C1 segment of cervical spinal cord (tissue), 14 donors: Measurements from ENCODE around the gene OSTC.
"Not testable (repeated sequence)": the region's sequence is repeated elsewhere in the genome, so short reads cannot be mapped to it uniquely, and the experiment has no call there.

Experiments used
- DNase-seq, 14 donors: peaks; one replicate each; lab custom pipeline; 2025; lab: John Stamatoyannopoulos, UW

Gene OSTC

GRCh38 chr4:108646706-108647105 is 3.7 kb upstream of the OSTC start:
- DNase-seq: no peak

- DNase-seq: no peak
Measured at GRCh38 chr4:108649863-108650211, 562 bp upstream of the OSTC start.

GRCh38 chr4:108651014-108651791 is 804 bp downstream of the OSTC start:
- peak in 1 of 14 donors; percentile 24 for DNase-seq

DNA sequence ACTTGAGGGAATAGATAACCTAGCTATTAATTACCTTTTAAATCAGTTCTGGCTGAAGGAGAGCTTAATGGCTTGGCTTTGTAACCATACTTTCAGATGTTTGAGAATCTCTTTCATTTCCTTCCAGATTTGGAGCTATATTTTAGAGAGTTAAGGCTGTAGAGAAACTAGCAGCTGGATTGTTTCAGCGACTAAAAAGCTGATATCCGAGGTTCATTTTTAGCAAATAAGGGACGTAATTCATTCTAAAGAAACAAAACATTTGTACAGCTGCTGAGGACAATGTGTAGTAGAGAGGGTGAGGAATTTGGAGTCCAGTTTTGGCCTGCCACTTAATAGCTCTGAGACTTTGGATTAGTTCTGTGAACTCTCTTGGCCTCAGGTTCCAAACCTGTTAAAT is 12.2 kb downstream of the OSTC start:
- no peak for DNase-seq

GRCh38 chr4:108674356-108674977 is 24.1 kb downstream of the OSTC start:
- no peak for DNase-seq

- DNase-seq: no peak
Measured at GRCh38 chr4:108681321-108681809, 31.0 kb downstream of the OSTC start.

DNA sequence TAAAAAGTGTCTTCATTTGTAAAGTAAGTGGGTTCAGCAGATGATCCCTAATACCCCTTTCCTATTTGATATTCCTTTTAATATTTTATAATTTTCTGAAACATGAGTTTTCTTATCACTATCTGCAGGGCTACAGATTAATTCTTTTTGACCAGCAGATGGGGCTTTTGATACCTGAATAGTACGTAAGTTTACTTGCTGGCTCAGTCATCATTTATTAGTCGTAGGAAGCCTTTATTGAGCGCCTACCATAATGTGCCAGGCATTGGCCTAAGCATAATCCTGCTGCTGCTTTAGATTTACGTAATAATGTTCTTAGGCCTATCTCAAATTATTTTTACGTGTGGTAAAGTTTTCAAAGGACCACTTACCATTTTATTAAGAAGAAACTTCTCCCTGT is 33.1 kb downstream of the OSTC start:
- no peak for DNase-seq

- no peak for DNase-seq
Measured at GRCh38 chr4:108685036-108685686, 34.8 kb downstream of the OSTC start.

DNA sequence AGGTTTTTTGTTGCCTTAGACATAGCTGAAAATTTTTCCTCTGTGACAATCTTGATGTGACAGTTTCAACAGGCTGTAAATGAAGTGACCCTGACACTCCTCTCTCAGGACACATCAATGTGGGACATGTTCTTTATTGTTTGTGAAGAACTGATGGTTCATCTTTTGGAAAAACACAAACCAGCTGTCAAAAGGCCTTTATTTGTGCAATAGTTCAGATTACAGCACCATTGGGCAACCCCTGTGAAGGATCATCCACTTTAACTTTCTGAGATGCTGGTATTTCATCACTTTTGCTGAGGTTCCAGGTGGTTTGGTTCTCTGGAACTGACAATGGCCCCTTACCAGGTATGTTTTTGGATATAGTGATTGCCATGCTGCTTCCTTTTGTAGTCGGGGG is 40.3 kb downstream of the OSTC start:
- no peak for DNase-seq

DNA sequence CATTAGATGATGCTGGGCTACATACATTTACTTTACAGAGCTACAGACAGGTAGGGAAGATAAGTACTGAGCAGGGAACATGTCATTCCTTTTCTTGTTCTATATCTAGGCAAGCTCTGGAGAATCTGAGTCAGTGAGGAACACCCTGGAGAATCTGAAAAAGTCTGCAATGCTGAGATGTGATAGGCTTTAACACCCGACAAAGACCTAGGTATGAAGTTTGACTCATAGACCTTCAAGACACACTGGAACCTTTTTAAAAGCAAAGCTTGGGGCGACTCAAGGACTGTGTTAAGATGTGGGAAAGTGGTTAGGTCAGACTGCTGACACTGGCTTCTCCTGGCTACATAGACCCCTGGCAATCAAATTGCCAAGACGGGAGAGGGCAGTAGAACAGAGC is 42.8 kb downstream of the OSTC start:
- DNase-seq: no peak

GRCh38 chr4:108693819-108694218 is 43.4 kb downstream of the OSTC start:
- DNase-seq: no peak

DNA sequence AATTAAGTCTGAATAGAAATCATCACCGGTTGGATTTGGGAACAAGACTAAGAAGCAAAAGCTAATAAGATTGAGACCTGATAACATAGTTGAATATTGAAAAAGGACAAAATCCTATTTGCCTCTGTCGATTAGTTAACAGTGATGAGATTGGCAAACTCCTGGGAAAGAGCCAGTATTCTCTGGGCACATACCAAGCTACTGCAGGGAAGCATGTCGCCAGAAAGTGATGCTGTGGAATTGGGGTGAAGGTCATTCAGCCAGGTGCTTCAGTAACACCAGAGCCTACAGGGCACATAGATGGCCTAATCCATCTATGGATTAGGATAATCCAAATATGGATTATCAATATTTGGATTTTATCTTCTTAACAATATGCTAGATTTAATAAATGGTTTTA is 44.0 kb downstream of the OSTC start:
- DNase-seq: no peak

DNA sequence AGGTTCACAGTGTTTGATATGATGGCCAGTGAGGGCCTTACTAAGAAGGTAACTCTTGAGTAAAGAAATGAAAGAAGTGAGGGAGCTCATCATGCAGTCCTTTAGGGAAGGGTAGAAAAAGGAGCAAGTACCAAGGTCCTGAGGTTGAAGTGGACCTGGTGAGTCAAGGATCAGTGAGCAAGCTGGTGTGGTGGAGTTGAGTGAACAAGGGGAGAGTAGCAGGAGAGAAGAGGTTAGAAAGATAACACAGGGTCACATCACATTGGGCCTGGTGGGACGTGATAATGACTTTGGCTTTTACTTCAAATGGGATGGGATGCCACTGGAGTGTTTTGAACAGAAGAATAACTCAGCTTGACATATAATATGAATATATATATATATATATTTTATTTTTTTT is 44.7 kb downstream of the OSTC start:
- no peak for DNase-seq

- no peak for DNase-seq
Measured at GRCh38 chr4:108696160-108696559, 45.8 kb downstream of the OSTC start.

DNA sequence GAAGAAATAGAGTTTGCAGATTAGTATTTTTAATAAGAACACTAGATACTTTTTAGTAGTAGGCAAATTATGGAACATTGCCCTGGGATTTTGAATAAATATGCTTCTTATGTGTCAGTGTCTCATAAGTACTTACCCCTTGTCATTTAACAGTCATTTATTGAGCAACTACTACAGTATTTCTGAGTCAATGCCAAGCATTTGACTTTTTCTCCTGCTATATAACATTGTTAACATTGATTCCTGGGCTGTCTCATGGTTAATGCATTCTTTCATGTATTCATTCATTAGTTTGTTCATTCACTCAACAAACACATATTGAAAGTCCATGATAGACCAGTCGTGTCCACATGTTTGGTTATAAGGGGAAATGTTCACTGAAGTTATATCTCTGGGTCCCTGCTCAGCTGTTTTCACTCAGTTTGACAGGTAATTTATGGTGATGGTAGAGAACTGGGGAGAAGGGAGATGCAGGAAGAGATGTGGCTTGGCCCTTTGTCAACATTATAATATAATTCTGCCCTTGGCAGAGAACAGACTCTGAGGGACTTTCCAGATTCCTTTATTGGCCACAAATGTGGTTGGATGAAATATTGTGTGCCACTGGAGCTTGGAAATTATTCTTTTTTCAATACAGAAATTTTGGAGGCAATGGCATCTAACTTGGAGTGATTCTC is 49.8 kb downstream of the OSTC start:
- DNase-seq: no peak

- DNase-seq: no peak
Measured at GRCh38 chr4:108702960-108703359, 52.6 kb downstream of the OSTC start.

DNA sequence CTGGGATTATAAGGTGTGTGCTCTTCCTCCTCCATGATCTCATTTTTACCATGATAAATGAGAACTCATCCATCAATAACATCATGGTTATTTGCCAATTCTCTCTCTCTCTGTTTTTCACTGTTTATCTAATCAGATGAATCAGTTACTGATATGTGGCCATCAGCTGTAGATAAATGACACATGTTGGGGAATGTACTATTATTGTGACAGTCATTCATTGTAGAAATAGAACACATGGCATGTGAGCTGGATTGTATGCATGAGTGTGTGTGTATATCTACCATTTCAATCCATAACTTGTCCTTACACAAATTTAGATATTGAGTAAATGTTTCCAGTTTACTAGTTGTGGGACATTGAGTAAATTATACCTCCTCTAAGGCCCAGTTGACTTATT is 53.0 kb downstream of the OSTC start:
- DNase-seq: no peak

GRCh38 chr4:108703966-108704365 is 53.6 kb downstream of the OSTC start:
- DNase-seq: no peak

GRCh38 chr4:108706289-108706688 is 55.9 kb downstream of the OSTC start:
- DNase-seq: no peak

- no peak for DNase-seq
Measured at GRCh38 chr4:108709234-108709633, 58.8 kb downstream of the OSTC start.

GRCh38 chr4:108709722-108710121 is 59.3 kb downstream of the OSTC start:
- DNase-seq: no peak

- DNase-seq: not testable (repeated sequence)
Measured at GRCh38 chr4:108710578-108710977, 60.2 kb downstream of the OSTC start.
